IPS DF 4.7 (cell line): ENCODE results near the gene TM4SF4.
A peak's percentile ranks its signal among the peaks of the same experiment; 100 is the strongest.

Source experiments
- DNase-seq: peaks from one replicate; pipeline ENCODE4 v3.0.0-alpha.2; 2013; ENCODE audit warnings: low spot score; ENCODE audit errors: extremely low read depth

The TM4SF4 gene

DNA sequence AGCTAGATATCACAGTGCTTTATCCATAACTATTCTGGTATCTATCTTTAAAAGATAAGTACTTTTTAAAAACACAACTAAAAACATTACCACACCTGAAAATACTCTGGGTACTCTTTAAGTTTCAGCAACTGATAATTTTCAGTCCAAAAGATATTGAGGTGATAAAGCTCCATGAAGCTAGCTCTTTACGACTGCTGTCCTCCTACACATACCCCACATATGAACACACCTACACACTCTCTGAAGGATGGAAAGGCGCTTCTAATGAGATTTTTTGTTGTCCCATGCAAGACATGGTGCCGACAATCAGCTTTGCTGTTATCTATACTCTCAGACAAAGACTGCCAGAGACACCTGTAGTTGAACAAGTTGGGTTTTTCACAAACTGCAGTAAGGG lies 19.1 kb upstream of the TM4SF4 start:
- DNase-seq: no peak

DNA sequence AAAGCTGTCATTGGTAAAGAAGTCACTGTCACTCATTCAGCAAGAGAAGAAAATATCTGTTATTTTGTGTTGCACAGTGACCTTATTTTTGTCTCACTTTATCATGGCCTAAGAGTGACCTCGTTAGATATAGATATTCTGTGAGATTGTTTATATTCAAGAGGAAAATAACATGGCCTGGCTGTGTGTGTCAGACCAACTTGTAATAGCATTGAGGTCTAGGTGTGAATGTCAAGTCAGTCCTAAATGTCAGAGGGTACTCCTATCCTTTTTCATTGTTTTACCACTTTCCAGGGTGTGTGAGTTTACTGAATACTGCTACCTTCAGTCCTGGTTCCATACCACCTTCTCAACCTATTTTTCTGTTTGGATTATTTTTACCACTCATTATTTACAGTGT lies 18.5 kb upstream of the TM4SF4 start:
- DNase-seq: no peak

DNA sequence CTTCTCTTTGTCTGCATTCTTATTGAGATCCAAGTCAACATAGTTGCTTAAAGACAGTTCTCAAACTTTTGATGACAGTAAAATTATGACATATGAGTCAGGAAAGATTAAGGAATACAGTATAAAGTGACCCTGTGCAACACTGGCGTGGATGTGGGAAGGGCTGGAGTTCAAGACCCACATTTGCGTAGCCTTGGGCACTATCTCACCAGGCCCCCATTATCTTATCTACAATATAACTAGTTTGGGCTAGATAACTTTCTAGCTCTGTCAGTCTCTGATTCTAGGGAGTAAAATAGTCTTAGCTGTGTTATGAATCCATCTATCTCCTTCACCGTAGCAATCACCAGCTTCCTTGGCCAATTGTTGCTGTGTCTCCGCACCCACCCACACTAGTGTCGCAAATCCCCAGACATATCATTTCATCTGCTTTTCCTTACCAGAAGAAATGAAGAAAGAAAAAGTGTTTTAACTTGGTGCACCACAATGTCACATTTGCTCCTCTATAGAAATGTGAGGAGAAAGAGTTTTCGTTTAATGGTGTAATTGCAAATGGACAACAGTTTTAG lies 14.9 kb upstream of the TM4SF4 start:
- DNase-seq: no peak

DNA sequence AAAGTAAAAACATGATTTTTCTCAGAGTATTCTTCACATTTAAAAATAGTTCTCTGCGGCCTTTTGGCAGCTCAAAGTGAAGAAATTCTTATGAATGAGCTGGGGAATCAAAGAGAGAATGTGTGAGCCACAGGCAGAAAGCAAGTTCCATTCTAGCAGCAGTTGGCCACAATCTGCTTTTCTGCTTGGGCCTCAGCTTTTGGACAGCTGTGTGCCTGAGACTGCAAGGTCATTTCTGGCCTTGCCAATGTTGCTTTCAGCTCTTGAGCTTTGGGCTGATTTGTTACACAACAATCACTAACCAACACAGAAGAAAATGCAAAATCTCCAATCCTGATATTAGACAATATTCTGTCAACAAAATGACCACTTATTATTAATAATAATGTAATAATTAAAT lies 14.4 kb upstream of the TM4SF4 start:
- DNase-seq: no peak

DNA sequence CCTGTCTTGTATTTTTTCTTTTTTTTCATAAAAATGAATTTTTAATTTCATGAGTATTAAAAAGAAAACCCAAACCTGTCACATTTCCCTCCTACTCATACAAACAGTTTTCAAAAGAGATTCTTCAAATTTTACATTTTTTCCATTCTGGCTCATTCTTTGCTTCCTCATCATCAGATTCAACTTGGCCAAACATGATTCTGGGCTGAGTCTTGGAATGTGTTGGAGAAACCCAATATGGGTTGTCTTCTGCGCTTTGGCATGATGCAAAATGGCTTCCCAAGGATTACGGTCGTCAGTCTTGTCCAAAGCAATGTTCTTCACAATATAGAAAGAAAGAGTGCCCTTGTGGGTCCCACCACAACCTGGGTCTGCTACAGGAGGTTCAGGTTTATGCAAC lies 12.4 kb upstream of the TM4SF4 start:
- DNase-seq: no peak

DNA sequence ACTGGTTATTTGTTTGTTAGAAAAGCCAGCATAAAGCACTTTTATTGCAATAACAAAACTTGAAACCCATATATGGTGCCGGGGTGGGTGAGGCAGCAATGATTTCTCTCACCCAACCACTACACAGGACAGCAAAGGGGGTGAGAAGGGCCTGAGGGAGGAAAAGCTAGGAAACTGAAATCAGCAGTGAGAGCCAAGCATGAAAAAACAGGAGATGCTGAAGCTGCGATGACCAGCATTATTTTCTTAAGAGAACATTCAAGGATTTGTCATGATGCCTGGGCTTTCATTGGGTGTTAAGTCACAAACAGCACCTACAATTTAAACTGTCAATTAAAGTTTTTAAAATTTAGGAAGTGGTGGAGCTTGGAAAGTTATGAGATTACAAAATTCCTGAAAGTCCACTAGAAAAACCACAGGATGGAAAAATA lies 11.9 kb upstream of the TM4SF4 start:
- DNase-seq: no peak

DNA sequence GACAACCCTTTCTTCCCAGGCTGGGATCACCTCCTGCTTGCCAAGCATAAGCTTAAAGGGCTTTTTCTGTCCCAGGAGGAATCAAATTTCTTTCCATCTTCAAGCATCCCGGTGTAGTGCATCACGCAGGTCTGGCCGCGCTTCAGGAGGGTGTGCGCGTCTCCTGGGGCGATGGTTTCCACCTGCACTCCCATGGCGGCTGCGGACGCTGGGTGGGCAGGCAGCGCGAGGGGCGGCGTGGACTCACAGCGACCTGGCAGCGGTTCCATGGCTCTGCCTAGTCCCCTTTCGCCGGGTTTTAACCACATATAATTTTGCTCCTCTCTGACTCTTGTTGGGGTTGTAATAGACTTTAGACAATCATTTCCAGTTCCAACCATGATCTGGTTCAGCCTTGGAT lies 10.6 kb upstream of the TM4SF4 start:
- no peak for DNase-seq

DNA sequence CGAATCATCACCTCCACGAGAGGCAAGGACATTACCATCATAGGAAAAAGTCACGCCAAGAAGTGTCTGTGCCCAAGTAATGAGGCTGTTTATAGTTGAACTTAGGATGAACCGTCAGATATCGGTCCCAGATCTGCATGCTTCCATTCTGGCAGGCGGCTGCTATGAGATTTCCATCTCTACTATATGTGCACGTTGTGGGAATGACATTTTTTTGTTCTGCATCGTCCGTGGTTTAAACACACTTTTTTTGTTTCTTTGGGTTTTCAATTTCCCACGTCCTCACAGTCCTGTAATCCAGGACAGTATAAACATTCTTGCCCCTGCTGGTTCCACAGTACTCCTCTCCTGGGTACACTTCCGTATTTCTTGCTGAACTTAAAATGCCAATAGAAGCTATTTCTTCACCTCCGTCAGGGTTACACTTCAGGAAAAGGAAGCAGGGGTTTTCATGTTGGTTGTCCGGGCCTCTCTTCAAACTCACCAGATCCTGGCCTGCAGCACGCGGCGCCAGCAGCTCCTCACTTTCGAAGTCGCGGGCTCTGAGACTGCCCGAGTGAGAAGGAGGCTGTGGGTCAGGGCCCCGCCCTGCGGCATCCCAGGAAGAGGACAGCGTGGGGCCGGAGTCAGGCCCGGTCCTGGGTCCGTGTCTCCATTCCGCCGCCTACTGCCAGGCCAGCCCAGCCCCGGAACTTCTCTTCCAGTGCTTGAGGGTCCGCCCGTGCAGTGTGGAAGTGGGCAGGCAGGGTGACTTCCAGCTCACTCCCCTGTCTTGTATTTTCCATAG lies 9.8 kb upstream of the TM4SF4 start:
- DNase-seq: no peak

DNA sequence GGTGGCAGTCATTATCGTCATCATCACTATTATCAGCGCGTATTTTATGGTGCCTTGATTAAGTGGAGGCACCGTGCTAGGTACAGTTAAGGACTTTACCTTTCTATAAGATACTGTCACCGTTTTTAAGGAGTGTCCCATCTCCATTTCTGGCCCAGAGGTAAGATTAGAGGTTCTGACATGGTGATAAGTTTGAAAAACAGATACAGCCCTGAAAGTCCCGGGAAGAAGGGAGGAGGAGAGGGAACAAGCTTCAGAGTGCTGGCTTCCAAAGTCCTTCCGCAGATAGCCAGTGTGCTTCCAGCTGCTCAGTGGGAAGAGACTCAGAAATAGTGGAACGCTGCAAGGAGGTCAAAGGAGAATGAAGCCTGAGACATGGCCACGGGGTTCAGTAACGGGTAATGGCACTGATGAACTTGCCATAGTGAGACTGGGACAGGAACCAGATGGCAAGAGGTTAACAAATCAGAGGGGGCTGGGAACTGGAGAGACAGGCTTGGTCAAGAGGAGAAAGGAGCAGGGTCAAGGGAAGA lies 9.1 kb upstream of the TM4SF4 start:
- DNase-seq: no peak

DNA sequence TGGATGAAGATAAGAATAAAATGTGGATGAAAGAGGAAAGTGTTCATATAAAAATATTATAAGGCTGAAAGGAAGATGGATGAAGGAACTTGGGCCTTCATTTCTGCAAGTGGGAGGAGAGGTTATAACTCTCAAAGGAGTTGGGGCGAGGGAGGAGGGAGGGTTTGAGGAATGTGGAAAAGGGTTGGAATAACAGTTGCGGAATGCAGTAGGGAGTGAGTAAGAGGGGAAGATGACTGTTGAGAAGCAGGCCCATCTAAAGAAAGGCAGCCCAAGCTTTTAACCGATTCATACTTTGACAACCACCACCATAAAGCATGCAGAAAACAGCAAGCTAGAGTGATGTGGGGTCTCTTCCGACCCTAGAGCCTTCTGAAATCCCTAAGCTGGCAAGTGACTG lies 8.3 kb upstream of the TM4SF4 start:
- no peak for DNase-seq

DNA sequence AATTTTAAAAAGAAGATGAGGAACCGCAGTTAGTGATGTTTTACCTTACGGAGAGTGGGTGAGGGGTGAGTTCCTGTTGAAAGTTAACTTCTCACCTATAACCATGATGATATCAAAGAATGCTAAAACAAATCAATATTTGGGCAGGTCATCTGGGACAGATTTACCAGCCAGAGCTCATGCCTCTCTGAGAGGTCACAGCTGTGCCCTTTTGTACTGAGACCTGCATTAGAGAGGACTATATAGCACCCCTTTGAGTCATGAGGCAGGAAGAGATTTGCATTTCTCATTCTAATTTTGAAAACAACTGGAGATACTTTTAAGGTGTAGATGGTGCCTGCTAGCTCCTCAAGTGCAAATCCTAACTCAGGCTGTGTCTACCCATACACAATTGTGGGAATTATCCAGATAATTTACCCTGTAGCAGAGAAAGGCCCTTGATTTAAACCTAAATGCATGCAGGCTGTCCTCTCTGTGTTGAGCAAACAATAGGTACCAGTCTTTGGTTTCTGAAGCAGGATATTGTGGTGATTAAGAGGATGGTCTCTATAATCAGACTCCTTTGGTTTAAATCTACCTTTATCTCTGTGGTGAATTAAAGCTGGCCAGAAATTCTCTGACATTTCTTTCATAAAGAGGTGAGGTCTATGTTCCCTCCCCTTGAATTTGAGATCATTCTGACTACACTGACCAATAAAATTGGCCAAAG lies 5.8 kb upstream of the TM4SF4 start:
- DNase-seq: no peak

DNA sequence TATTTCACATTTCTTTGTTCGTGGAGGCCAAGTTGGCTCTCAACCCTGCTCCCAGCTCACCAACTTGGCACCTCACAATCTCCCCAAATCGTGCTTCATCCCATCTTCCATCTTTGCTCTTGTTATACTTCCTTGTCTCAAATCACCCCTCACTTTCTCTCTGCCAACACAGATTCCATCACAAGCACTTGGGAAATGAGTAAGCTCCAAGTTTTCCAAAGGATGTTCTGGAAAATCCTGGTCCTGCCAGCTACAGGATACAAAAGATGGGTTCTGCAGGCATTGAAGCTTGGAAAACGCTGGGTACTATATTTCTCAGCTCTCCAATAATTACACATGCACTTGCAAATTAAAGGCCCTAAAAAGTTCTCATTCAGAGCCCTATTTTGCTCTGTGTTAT lies 4.1 kb upstream of the TM4SF4 start:
- DNase-seq: no peak

DNA sequence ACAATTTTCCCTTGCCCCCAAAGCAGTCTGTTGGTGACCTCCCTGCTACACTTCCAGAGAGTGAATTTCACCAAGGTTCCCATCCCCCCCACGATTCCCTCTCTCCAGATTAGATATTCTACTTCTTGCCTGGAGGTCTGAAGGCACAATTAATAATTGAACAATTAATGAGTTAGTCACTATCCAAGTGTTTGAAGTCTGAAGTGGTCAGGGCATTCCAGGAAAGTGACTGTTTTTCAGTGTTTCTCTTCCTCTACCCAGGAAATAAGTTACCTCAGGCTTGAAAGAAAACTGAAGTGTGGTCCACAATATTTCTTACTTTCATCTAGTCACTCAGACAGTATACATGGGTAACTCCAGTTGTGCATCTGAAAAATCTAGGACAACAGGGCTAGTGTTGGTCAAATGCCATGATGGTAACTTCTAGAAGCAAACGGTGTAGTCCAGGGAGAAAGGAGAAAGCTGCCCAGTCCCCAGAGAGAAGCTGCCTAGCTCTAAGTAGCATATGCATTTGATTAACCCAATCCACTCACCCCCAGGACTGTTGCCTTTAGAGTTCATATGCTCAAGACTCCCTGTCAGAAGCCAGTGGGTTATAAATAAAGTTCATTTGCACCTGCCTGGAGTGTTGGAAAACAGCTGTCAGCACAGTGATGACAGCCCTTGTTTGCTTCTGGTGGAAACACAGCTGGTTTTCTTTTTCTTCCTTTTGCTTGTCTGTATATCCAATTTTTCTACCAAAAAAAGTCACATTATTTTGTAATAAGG lies 2.3 kb upstream of the TM4SF4 start:
- no peak for DNase-seq

DNA sequence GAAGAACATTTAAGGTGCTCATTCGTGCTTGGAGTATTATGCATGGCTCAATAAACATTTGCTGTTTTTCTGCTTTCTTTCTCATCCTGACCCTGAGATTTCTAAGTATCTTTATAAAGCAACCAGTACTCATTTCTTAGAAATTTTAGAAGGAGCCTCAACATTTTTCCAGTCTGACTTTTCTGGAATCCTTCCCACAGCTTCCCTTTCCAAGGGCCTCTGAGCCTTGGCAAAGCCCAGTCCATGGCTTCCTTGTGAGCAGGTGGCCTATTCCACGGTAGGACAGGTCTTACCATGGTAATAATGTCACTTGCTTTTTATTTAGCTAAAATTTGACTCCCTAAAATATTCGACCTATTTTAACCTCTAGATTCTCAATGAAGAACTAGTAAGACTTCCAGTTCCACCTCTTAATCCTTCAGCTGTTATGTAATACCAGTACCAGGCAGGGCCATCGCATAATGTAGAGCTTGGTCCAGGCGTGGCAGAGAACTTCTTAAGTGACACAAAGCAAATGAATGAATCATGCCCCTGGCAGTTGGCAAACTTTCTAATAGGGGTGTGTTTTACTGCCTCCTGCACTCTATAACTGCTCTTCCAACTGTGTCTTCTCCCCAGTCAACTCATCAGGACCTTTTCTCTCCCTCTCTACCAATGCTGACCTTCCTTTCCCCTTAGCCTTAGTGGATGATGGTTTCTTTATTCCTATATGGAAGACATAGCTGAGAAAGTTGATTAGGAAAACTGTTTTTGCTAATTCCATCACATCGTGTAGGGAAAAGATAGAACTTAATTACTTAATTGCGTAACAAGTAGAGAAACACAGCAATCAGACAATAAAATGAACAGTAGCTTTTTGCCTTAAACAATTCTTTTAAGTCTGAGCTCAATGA lies 894 bp upstream of the TM4SF4 start:
- DNase-seq: no peak

DNA sequence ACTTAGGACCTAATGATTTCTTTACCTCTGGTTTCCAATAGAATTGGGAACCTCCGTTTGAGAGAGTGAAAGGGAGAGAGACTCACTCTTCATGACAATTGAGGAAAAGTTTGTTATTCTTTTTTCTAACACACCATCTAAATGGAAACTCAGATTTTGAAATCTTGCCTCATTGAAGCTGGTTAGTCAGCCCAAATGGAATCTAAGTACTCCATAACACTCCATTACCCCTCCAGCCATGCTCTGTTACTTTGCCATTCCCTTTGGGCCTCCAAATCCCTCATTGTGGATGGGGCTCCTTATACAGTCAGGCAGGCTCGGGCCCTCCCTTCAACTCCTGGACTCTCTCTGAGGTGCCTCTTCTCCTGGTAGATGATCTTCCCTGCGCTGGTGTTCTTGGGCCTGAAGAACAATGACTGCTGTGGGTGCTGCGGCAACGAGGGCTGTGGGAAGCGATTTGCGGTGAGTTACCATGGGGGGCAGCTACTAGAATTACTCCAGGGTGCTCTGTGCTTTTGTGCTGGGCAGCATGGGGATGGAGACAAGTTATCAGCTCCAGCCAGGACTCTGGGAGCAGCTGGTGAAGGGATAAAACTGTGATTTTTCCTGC lies 1.1 kb downstream of the TM4SF4 start:
- no peak for DNase-seq

DNA sequence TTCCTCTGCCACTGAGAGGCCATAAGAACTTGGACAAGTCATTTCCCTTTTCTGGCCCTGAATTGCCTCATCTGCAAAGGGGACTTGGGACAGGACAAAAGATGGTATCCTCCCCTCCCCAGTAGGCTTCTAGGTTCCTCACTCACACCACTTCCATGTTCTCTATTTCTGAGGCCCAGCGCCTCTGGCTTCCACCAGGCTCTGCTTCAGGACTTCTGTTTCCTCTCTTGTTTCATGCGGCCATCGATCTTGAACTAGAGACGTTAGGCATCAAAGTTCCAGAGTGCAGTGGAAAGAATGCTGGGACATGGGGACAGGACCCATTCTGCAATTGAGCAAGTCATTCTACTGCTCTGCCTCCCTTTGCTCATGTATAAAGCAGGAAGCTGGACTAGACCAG lies 1.7 kb downstream of the TM4SF4 start:
- DNase-seq: no peak

DNA sequence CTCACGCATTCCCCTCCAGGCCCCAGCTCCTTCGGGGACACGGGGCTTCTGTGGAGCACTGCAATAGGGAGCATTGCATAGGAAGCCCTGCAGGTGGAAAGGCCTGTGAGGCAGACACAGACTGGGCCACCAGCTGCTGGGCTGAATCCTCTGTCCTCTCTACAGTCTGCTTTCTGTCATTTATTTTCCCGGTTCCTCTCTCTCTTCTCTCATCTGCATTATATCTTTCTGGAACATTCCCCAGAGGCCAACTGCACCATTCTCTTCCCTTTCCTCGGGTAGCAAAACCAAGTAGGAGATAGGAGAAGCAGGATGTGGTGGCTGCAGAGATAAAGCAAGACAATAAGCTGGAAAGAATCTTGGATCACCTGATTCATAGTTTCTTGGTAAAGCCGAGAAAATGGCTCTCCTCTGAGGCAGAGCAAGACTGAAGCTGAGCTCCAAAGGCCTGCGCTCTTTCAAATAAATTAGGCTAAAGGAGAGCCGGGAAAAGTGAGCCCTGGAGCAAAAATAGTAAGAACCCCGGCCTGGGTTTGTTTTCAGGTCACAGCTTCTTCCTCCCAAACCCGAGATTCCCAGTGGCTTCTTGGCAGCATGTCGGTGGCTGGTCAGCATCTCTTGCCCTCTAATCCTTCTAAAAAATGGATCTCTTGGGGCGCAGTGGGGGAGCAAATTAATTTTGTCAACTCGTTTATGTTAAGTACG lies 5.3 kb downstream of the TM4SF4 start:
- no peak for DNase-seq

DNA sequence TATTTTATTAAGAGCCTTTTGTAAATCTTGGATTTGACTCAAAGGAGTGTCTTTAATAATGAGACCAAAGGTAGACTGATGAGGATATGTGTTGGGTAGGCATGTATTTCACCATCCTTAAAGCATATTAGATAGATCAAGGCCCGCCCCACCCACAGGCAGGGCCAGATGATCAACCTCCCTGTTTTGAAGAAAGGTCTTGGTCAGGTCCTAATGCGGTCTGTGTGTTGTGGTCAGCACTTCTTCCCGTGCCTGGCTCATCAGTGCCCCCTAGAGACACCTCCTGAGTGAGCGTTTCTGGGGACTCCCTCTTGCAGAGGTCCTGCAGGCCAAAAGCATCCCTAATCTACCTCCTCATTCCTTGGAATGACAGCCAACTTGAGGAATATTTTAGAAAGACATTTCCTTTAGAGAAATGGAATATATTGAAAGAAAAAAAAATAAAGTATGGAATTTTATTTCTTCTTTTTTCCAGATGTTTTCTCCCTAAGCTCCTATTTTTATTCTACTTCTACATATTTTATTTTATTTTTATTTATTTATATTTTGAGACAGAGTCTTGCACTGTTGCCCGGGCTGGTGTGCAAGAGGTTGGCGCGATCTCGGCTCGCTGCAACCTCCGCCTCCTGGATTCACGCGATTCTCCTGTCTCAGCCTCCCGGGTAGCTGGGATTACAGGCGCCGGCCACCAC lies 6.0 kb downstream of the TM4SF4 start:
- DNase-seq: peak; percentile 58

DNA sequence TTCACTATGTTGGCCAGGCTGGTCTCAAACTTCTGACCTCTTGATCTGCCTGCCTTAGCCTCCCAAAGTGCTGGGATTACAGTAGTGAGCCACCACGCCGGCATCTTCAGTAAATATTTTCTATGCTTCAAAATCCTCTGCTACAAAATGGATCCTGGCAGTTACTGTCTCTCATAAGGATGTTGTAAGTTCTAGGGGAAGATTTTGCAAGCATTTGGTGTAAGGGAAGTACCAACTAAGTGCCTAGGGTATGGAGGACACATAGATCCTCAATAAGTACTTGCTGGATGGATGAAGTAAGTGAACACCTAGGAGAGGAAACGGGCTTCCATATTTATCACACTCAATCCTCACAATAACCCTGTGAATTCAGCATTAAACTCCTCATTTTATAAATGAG lies 6.6 kb downstream of the TM4SF4 start:
- no peak for DNase-seq
